KOPT-K1 (cell line): ENCODE measurements around the gene GABRG3.

Experiments used
- H3K27ac ChIP-seq: fragments of 200-600 bp; sonication (generic); 2 replicates; pipeline ENCODE4 v1.5.1; 2016; ENCODE audit warnings: antibody characterized with exemption, mild to moderate bottlenecking, low read depth, low read length; ENCODE audit not compliant: poor library complexity, severe bottlenecking
- H3K36me3 ChIP-seq: fragments of 200-600 bp; sonication (generic); 2 replicates; pipeline ENCODE4 v1.5.1; 2017; ENCODE audit warnings: antibody characterized with exemption, mild to moderate bottlenecking, low read length, moderate library complexity; ENCODE audit not compliant: insufficient read depth
- H3K9me3 ChIP-seq: fragments of 200-600 bp; sonication (generic); 2 replicates; pipeline ENCODE4 v1.5.1; 2017; ENCODE audit warnings: antibody characterized with exemption, low read length, mild to moderate bottlenecking; ENCODE audit not compliant: insufficient read depth, poor library complexity, severe bottlenecking

Gene GABRG3

GRCh38 chr15:27499719-27500118 lies 528.7 kb downstream of the GABRG3 start:
- no peaks in the 10 kb centered on the region for H3K36me3 ChIP-seq
- H3K9me3 ChIP-seq, result no peaks in the 10 kb centered on the region
- no peak overlapping the region for H3K27ac ChIP-seq

- H3K27ac ChIP-seq, result no peak overlapping the region
- H3K9me3 ChIP-seq, result no peaks in the 10 kb centered on the region
- H3K36me3 ChIP-seq, result no peaks in the 10 kb centered on the region
These were observed 529.2 kb downstream of the GABRG3 start for GRCh38 chr15:27500206-27500605.

GRCh38 chr15:27506752-27507151 lies 535.8 kb downstream of the GABRG3 start:
- Histone ChIP-seq H3K9me3 (peaks cover 6% of the 10 kb centered on the region), H3K27ac (no peak overlapping the region), H3K36me3 (no peaks in the 10 kb centered on the region)

GRCh38 chr15:27509014-27509413 lies 538.0 kb downstream of the GABRG3 start:
- Histone ChIP-seq H3K27ac (no peak overlapping the region), H3K9me3 (peaks cover 6% of the 10 kb centered on the region), H3K36me3 (no peaks in the 10 kb centered on the region)

- H3K36me3 ChIP-seq, result no peaks in the 10 kb centered on the region
- no peak overlapping the region for H3K27ac ChIP-seq
- H3K9me3 ChIP-seq, result peaks cover 6% of the 10 kb centered on the region
These were observed 541.5 kb downstream of the GABRG3 start for GRCh38 chr15:27512281-27513001.

GRCh38 chr15:27514526-27514925 lies 543.5 kb downstream of the GABRG3 start:
- Histone ChIP-seq H3K9me3 (no peaks in the 10 kb centered on the region), H3K27ac (no peak overlapping the region), H3K36me3 (no peaks in the 10 kb centered on the region)

GRCh38 chr15:27527490-27528067 lies 556.6 kb downstream of the GABRG3 start:
- H3K9me3 ChIP-seq, result peaks cover 4% of the 10 kb centered on the region
- no peaks in the 10 kb centered on the region for H3K36me3 ChIP-seq
- H3K27ac ChIP-seq, result no peak overlapping the region

- H3K27ac ChIP-seq, result no peak overlapping the region
- H3K36me3 ChIP-seq, result no peaks in the 10 kb centered on the region
- H3K9me3 ChIP-seq, result no peaks in the 10 kb centered on the region
These were observed 558.4 kb downstream of the GABRG3 start for GRCh38 chr15:27529399-27529798.

GRCh38 chr15:27530994-27531393 lies 560.0 kb downstream of the GABRG3 start:
- Histone ChIP-seq H3K9me3 (no peaks in the 10 kb centered on the region), H3K27ac (no peak overlapping the region), H3K36me3 (no peaks in the 10 kb centered on the region)

GRCh38 chr15:27532358-27532757 lies 561.4 kb downstream of the GABRG3 start:
- no peaks in the 10 kb centered on the region for H3K36me3 ChIP-seq
- H3K9me3 ChIP-seq, result no peaks in the 10 kb centered on the region
- no peak overlapping the region for H3K27ac ChIP-seq

GRCh38 chr15:27535445-27536129 lies 564.6 kb downstream of the GABRG3 start:
- H3K9me3 ChIP-seq, result no peaks in the 10 kb centered on the region
- no peak overlapping the region for H3K27ac ChIP-seq
- no peaks in the 10 kb centered on the region for H3K36me3 ChIP-seq

- H3K27ac ChIP-seq, result no peak overlapping the region
- H3K36me3 ChIP-seq, result no peaks in the 10 kb centered on the region
- no peaks in the 10 kb centered on the region for H3K9me3 ChIP-seq
These were observed 567.3 kb downstream of the GABRG3 start for GRCh38 chr15:27538325-27538724.

- no peaks in the 10 kb centered on the region for H3K36me3 ChIP-seq
- H3K27ac ChIP-seq, result no peak overlapping the region
- no peaks in the 10 kb centered on the region for H3K9me3 ChIP-seq
These were observed 570.6 kb downstream of the GABRG3 start for GRCh38 chr15:27541581-27541980.

- H3K9me3 ChIP-seq, result no peaks in the 10 kb centered on the region
- no peak overlapping the region for H3K27ac ChIP-seq
- no peaks in the 10 kb centered on the region for H3K36me3 ChIP-seq
These were observed 574.7 kb downstream of the GABRG3 start for GRCh38 chr15:27545494-27546255.

GRCh38 chr15:27549746-27550145 lies 578.8 kb downstream of the GABRG3 start:
- no peaks in the 10 kb centered on the region for H3K36me3 ChIP-seq
- no peak overlapping the region for H3K27ac ChIP-seq
- H3K9me3 ChIP-seq, result no peaks in the 10 kb centered on the region
